OCI-LY3 (cell line): ENCODE data around the gene PRICKLE2.

Source experiments
- H2AFZ ChIP-seq: fragments of 200-600, 300-600 bp; shearing (Covaris generic); 2 replicates; pipeline ENCODE4 v1.6.0; 2014; ENCODE audit warnings: antibody characterized with exemption, low read depth, low read length
- H3K27ac ChIP-seq: fragments of 200-600, 300-600 bp; sonication (generic); 2 replicates; pipeline ENCODE4 v1.5.1; 2014; ENCODE audit warnings: mild to moderate bottlenecking, low read length, moderate library complexity, mixed read lengths
- H3K27me3 ChIP-seq: fragments of 200-600, 300-600 bp; sonication (generic); 2 replicates; pipeline ENCODE4 v1.6.1; 2014; ENCODE audit warnings: low read depth, low read length, mixed read lengths
- H3K36me3 ChIP-seq: fragments of 200-600, 300-600 bp; sonication (generic); replicated peaks from 2 replicates; pipeline ENCODE3; 2014; ENCODE audit warnings: low read depth, low read length, mixed read lengths
- H3K4me1 ChIP-seq: fragments of 300-600, 200-600 bp; sonication (generic); 2 replicates; pipeline ENCODE4 v1.6.1; 2014; ENCODE audit warnings: low read length, mixed read lengths
- H3K4me2 ChIP-seq: fragments of 200-600, 300-600 bp; sonication (generic); 2 replicates; pipeline ENCODE4 v1.6.1; 2014; ENCODE audit warnings: low read length, mixed read lengths
- H3K4me3 ChIP-seq: fragments of 300-600, 200-600 bp; sonication (generic); 2 replicates; pipeline ENCODE4 v1.5.1; 2014; ENCODE audit warnings: antibody characterized with exemption, mild to moderate bottlenecking, low read length, moderate library complexity
- H3K79me2 ChIP-seq: fragments of 300-600, 200-600 bp; shearing (Covaris generic); 2 replicates; pipeline ENCODE4 v1.6.1; 2014; ENCODE audit warnings: mild to moderate bottlenecking, low read length, mixed read lengths
- H3K9ac ChIP-seq: fragments of 300-600, 200-600 bp; shearing (Covaris generic); 2 replicates; pipeline ENCODE4 v1.6.0; 2014; ENCODE audit warnings: mild to moderate bottlenecking, low read length, moderate library complexity
- H3K9me3 ChIP-seq: fragments of 200-600, 300-600 bp; shearing (Covaris generic); 2 replicates; pipeline ENCODE4 v1.6.1; 2014; ENCODE audit warnings: low read length, mixed read lengths; ENCODE audit not compliant: insufficient read depth
- H4K20me1 ChIP-seq: fragments of 200-600, 300-600 bp; sonication (generic); 2 replicates; pipeline ENCODE4 v1.6.1; 2016; ENCODE audit warnings: low read length, mixed read lengths; ENCODE audit not compliant: insufficient read depth
- CTCF ChIP-seq: fragments of 200-600, 300-600 bp; sonication (generic); IDR thresholded peaks from 2 replicates; pipeline ENCODE4 v1.5.1; 2014; ENCODE audit warnings: antibody characterized with exemption, low read length, low read depth
- EZH2phosphoT487 ChIP-seq: fragments of 200-600 bp; shearing (Covaris generic); IDR thresholded peaks from 2 replicates; pipeline ENCODE4 v1.6.1; 2018; ENCODE audit warnings: antibody characterized with exemption, mixed run types, low read depth

Gene PRICKLE2

GRCh38 chr3:64267721-64268604 lies 42.7 kb upstream of the PRICKLE2 start:
- Histone ChIP-seq H4K20me1 (no peaks in the 10 kb centered on the region), H3K27me3 (peaks cover 23% of the 10 kb centered on the region), H3K27ac (no peak overlapping the region), H2AFZ (no peak overlapping the region), H3K4me3 (no peak overlapping the region), H3K9ac (no peak overlapping the region), H3K9me3 (no peaks in the 10 kb centered on the region), H3K36me3 (no peaks in the 10 kb centered on the region), H3K79me2 (no peaks in the 10 kb centered on the region), H3K4me2 (no peak overlapping the region), H3K4me1 (no peaks in the 10 kb centered on the region)
- TF ChIP-seq EZH2phosphoT487 = no peak
- no peak for TF ChIP-seq CTCF

- H3K79me2 ChIP-seq = no peaks in the 10 kb centered on the region
- H3K4me2 ChIP-seq = no peak overlapping the region
- H2AFZ ChIP-seq = no peak overlapping the region
- H3K27ac ChIP-seq = no peak overlapping the region
- H3K27me3 ChIP-seq = peaks cover 31% of the 10 kb centered on the region
- H3K9me3 ChIP-seq = no peaks in the 10 kb centered on the region
- no peaks in the 10 kb centered on the region for H3K36me3 ChIP-seq
- no peak overlapping the region for H3K9ac ChIP-seq
- TF ChIP-seq EZH2phosphoT487 = no peak
- no peak for TF ChIP-seq CTCF
- no peaks in the 10 kb centered on the region for H3K4me1 ChIP-seq
- H4K20me1 ChIP-seq = no peaks in the 10 kb centered on the region
- no peak overlapping the region for H3K4me3 ChIP-seq
Observed at GRCh38 chr3:64266983-64267382, 41.7 kb upstream of the PRICKLE2 start.

- no peaks in the 10 kb centered on the region for H3K9me3 ChIP-seq
- H3K27me3 ChIP-seq = peaks cover 36% of the 10 kb centered on the region
- no peak overlapping the region for H2AFZ ChIP-seq
- no peak for TF ChIP-seq CTCF
- no peak for TF ChIP-seq EZH2phosphoT487
- H3K9ac ChIP-seq = no peak overlapping the region
- H3K4me2 ChIP-seq = no peak overlapping the region
- no peaks in the 10 kb centered on the region for H3K4me1 ChIP-seq
- no peaks in the 10 kb centered on the region for H4K20me1 ChIP-seq
- no peak overlapping the region for H3K27ac ChIP-seq
- H3K4me3 ChIP-seq = no peak overlapping the region
- H3K79me2 ChIP-seq = no peaks in the 10 kb centered on the region
- no peaks in the 10 kb centered on the region for H3K36me3 ChIP-seq
Observed at GRCh38 chr3:64266065-64266931, 41.0 kb upstream of the PRICKLE2 start.

GRCh38 chr3:64265646-64266045 lies 40.4 kb upstream of the PRICKLE2 start:
- Histone ChIP-seq H2AFZ (no peak overlapping the region), H3K4me2 (no peak overlapping the region), H3K27me3 (peaks cover 36% of the 10 kb centered on the region), H3K4me3 (no peak overlapping the region), H3K4me1 (no peaks in the 10 kb centered on the region), H3K9ac (no peak overlapping the region), H3K27ac (no peak overlapping the region), H3K79me2 (no peaks in the 10 kb centered on the region), H3K36me3 (no peaks in the 10 kb centered on the region), H3K9me3 (no peaks in the 10 kb centered on the region), H4K20me1 (no peaks in the 10 kb centered on the region)
- TF ChIP-seq CTCF (no peak), EZH2phosphoT487 (no peak)
